Muscle layer of colon (tissue), 2 donors: ENCODE results near the gene CINP.
"Not testable (repeated sequence)": the region's sequence is repeated elsewhere in the genome, so short reads cannot be mapped to it uniquely, and the experiment has no call there.

Experiments
- H3K27ac ChIP-seq: one replicate; pipeline ENCODE4 v1.7.0; 2013; ENCODE audit warnings: low read depth, mild to moderate bottlenecking, low read length, moderate library complexity
- H3K27me3 ChIP-seq, 2 donors: one replicate each; pipeline ENCODE4 v1.7.0; 2013; ENCODE audit warnings: low read length in 2 of 2, mild to moderate bottlenecking in 2 of 2; ENCODE audit not compliant: insufficient read depth in 2 of 2, control insufficient read depth in 1 of 2
- H3K36me3 ChIP-seq: one replicate; pipeline ENCODE4 v1.7.0; 2013; ENCODE audit warnings: mild to moderate bottlenecking, low read length; ENCODE audit not compliant: insufficient read depth
- H3K4me1 ChIP-seq: one replicate; pipeline ENCODE4 v1.7.0; 2013; ENCODE audit warnings: mild to moderate bottlenecking, low read length; ENCODE audit not compliant: insufficient read depth
- H3K4me3 ChIP-seq, 2 donors: one replicate each; pipeline ENCODE4 v1.7.0; 2013; ENCODE audit warnings: low read length in 2 of 2, low read depth in 1 of 2, mild to moderate bottlenecking in 1 of 2, moderate library complexity in 1 of 2
- H3K9ac ChIP-seq: one replicate; pipeline ENCODE4 v1.7.0; 2013; ENCODE audit warnings: low read length
- H3K9me3 ChIP-seq: one replicate; pipeline ENCODE4 v1.7.0; 2013; ENCODE audit warnings: mild to moderate bottlenecking, low read length
- donor health status: abdominal sarcoma.
- donor health status: Adenocarcinoma of cecum.

CINP gene

DNA sequence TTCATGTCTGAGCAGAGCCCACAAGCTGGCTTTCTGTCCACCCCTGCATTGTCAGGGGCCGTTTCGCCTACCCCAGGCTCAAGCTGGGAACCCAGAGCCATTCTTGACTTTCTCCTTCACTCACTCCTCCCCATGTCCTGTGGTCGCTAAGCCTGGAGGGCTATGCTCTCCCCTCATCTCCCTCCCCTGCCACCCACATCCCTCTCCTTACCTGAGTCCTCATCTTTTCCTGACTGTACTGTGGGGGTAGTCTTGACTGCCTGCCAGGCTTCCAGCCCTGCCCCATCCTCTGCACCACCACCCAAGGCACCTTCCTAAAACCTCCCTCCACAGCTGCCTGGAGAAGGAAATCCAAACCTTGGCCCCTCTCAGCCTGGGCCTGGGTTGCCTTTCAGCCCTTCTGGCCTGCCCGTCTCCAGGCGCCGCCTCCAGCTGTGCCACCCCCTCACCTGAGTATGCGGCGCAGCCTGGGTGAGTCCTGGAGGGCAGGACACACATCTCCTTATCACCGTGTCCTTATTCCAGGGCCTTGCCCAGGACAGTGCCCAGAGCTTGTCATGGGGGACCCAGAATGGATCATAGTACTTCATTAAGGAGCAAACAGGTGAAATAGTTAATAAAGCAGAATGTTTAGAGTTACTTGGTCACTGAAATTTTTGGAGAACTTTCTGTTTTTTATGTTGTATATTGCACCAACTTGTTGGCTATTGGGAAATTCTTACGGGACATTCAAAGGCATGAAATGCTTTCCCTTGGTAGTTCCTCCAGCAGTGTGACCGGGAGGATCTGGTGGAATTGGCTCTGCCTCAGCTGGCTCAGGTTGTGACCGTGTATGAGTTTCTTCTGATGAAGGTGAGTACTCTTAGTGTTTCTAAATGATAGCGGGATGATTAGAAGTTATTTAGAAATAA lies 28.6 kb downstream of the CINP start:
- no peak overlapping the region for H3K9ac ChIP-seq
- no peak overlapping the region for H3K4me3 ChIP-seq
- no peaks in the 10 kb centered on the region for H3K4me1 ChIP-seq
- H3K27ac ChIP-seq: no peak overlapping the region
- H3K27me3 ChIP-seq: no peaks in the 10 kb centered on the region
- no peaks in the 10 kb centered on the region for H3K9me3 ChIP-seq
- peaks cover 34% of the 10 kb centered on the region for H3K36me3 ChIP-seq

- Histone ChIP-seq H3K9me3 (no peaks in the 10 kb centered on the region), H3K4me1 (no peaks in the 10 kb centered on the region), H3K4me3 (no peak overlapping the region), H3K36me3 (peaks cover 30% of the 10 kb centered on the region), H3K27me3 (no peaks in the 10 kb centered on the region), H3K27ac (no peak overlapping the region), H3K9ac (no peak overlapping the region)
Measured at GRCh38 chr14:102333390-102333789, 29.3 kb downstream of the CINP start.

- no peaks in the 10 kb centered on the region for H3K4me1 ChIP-seq
- H3K9ac ChIP-seq: no peak overlapping the region
- H3K27me3 ChIP-seq: no peaks in the 10 kb centered on the region
- peaks cover 14% of the 10 kb centered on the region for H3K36me3 ChIP-seq
- H3K27ac ChIP-seq: no peak overlapping the region
- H3K4me3 ChIP-seq: no peak overlapping the region
- H3K9me3 ChIP-seq: no peaks in the 10 kb centered on the region
Measured at GRCh38 chr14:102330806-102331205, 31.9 kb downstream of the CINP start.

DNA sequence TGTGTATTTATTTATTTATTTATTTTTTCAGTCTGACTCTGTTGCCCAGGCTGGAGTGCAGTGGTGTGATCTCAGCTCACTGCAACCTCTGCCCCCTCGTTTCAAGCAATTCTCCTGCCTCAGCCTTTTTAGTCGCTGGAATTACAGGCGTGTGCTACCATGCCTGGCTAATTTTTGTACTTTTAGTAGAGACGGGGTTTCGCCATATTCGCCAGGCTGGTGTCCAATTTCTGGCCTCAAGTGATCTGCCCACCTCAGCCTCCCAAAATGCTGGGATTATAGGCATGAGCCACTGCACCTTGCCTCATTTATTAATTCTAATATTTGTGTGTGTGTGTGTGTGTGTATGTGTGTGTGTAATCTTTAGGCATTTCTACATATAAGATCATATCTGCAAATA lies 33.3 kb downstream of the CINP start:
- not testable (repeated sequence) for H3K9me3 ChIP-seq, H3K9ac ChIP-seq, H3K27me3 ChIP-seq, H3K4me1 ChIP-seq, H3K27ac ChIP-seq, H3K36me3 ChIP-seq, H3K4me3 ChIP-seq

DNA sequence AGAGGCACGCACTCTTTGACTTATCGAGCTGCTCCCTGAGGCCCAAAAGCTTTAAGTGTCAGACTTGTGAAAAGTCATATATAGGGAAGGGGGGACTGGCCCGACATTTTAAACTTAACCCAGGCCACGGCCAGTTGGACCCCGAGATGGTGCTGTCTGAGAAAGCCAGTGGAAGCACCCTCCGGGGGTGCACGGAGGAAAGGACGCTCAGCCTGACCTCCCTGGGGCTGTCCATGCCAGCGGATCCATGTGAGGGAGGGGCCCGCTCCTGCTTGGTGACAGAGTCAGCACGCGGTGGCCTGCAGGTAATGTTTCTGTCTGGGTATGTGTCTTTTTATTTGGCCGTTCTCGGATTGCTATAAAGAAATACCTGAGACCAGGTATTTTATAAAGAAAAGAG lies 36.1 kb downstream of the CINP start:
- Histone ChIP-seq H3K9ac (no peak overlapping the region), H3K36me3 (peaks cover 1% of the 10 kb centered on the region), H3K27me3 (no peaks in the 10 kb centered on the region), H3K4me1 (no peaks in the 10 kb centered on the region), H3K27ac (no peak overlapping the region), H3K9me3 (no peaks in the 10 kb centered on the region), H3K4me3 (no peak overlapping the region)

- Histone ChIP-seq H3K27me3 (no peaks in the 10 kb centered on the region), H3K4me1 (no peaks in the 10 kb centered on the region), H3K9ac (no peak overlapping the region), H3K9me3 (no peaks in the 10 kb centered on the region), H3K4me3 (no peak overlapping the region), H3K36me3 (no peaks in the 10 kb centered on the region), H3K27ac (no peak overlapping the region)
Measured at GRCh38 chr14:102325791-102326345, 36.8 kb downstream of the CINP start.

DNA sequence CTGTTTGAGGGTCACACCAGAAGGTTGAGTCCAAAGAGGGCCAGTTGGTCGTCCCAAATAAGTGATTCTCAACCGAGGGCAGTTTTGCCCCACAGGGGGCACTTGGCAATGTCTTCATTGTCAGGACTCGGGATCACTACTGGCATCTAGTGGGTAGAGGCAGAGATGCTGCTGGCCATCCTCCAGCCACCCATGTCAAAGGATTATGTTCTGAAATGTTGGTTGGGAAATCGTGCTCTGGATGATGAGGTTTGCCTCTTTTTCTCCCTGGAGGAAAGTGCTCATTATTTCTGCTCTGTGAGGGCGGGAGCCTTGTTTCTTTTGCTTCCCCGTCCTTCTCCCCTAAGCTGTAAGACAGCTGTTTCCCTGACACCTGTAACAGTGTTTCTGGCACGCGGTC lies 39.6 kb downstream of the CINP start:
- Histone ChIP-seq H3K27ac (no peak overlapping the region), H3K36me3 (no peaks in the 10 kb centered on the region), H3K9me3 (no peaks in the 10 kb centered on the region), H3K27me3 (no peaks in the 10 kb centered on the region), H3K4me3 (no peak overlapping the region), H3K9ac (no peak overlapping the region), H3K4me1 (no peaks in the 10 kb centered on the region)

DNA sequence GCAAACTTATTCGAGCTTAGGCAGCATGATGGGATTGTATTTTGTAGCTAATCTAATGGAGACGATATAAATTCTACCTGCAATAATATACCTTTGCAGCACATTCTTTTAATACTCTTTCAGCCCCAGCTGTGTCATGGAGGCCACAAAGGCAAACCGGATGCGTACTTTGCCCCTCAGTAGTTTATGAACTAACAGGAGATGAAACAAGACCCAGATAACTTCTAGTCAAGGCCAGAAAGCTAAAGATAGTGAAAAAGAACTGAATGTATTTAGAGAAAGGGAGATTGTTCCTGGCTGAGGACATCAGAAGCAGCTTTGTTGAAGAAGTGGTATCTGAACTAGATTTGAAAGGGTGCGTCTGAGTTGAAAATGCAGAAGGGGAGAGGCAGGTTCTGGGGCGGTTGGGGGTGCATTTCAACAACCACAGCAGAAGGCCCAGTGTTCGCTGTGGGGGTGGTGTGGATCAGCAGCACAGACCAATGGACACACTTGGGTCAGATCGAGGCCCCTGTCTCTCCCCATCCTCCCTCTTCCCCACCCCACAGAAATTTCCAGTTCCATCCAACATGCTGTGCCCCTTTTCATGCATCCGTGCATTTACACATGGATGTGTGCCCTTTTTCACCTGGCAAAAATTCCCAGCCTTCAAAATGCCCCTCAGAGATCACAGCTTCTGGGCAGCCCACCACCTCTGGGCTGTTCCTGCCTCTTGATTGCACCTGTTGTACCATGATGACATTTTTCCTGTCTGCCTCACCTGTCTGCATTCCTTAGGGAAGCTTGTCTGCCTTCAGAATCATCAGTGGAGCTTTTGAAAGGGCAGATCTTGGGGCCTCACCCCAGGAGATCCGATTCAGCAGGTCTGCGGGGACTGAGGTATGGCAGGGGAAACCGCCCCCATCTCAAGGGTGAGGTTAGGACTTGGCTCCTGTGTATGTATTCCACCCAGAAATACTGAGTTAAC lies 41.0 kb downstream of the CINP start:
- H3K4me3 ChIP-seq: no peak overlapping the region
- peaks cover 4% of the 10 kb centered on the region for H3K4me1 ChIP-seq
- H3K27me3 ChIP-seq: no peaks in the 10 kb centered on the region
- no peaks in the 10 kb centered on the region for H3K9me3 ChIP-seq
- no peaks in the 10 kb centered on the region for H3K36me3 ChIP-seq
- H3K27ac ChIP-seq: no peak overlapping the region
- H3K9ac ChIP-seq: no peak overlapping the region

DNA sequence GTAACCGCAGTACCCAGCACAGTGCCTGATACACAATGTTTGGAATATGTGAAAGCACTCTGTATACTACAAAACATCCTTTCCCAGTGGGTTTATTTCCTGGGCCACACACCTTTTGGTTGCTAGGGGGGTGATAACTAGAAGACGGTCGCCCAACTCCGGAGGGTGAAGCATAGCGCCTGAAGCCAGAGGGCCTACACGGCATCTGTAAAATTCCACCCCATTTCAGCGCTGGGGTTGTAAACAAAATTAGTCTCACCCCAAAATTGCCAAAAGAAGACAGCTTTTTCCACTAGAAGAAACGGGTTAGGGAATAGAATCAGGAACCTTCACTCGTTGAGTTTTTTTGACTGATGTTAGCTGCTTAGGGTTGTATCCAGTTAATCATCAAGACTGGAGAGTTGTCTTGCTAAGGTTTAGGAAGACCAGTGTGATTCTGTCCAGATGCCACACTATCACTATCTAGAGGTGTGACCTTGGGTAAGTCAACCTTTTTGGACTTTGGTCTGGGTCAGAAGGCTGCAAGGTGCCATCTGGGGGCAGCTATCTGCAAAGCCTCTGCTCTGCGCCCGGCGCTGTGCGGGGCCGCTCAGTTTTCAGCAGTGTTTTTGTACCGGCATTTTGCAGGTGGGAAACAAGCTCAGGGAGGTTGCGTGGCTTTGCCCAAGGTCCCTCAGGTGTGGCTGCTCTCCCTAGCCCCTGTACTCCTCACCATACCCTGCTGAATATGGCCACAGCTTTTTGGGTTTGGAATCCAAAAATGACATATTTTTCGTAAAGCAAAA lies 41.8 kb downstream of the CINP start:
- no peaks in the 10 kb centered on the region for H3K9me3 ChIP-seq
- peaks cover 12% of the 10 kb centered on the region for H3K4me1 ChIP-seq
- H3K4me3 ChIP-seq: peak overlapping the region in 1 of 2 donors; percentile 80
- peak overlapping the region; percentile 83 for H3K27ac ChIP-seq
- H3K9ac ChIP-seq: peak overlapping the region; percentile 88
- no peaks in the 10 kb centered on the region for H3K27me3 ChIP-seq
- no peaks in the 10 kb centered on the region for H3K36me3 ChIP-seq

GRCh38 chr14:102320033-102320660 lies 42.5 kb downstream of the CINP start:
- H3K36me3 ChIP-seq: no peaks in the 10 kb centered on the region
- no peaks in the 10 kb centered on the region for H3K27me3 ChIP-seq
- H3K27ac ChIP-seq: peak overlapping the region; percentile 83
- peak overlapping the region; percentile 72 to 80 for H3K4me3 ChIP-seq
- H3K4me1 ChIP-seq: peaks cover 13% of the 10 kb centered on the region
- no peaks in the 10 kb centered on the region for H3K9me3 ChIP-seq
- H3K9ac ChIP-seq: peak overlapping the region; percentile 88
